DMS153 treated with DMSO at 0.1 percent for 48 hours (cell line): Measurements from ENCODE around the gene TSPAN16.

ENCODE experiments used
- DNase-seq: peaks from one replicate; lab custom pipeline; 2025; ENCODE audit not compliant: unreplicated experiment; lab: John Stamatoyannopoulos, UW

The TSPAN16 gene, protein sequence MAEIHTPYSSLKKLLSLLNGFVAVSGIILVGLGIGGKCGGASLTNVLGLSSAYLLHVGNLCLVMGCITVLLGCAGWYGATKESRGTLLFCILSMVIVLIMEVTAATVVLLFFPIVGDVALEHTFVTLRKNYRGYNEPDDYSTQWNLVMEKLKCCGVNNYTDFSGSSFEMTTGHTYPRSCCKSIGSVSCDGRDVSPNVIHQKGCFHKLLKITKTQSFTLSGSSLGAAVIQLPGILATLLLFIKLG

DNA sequence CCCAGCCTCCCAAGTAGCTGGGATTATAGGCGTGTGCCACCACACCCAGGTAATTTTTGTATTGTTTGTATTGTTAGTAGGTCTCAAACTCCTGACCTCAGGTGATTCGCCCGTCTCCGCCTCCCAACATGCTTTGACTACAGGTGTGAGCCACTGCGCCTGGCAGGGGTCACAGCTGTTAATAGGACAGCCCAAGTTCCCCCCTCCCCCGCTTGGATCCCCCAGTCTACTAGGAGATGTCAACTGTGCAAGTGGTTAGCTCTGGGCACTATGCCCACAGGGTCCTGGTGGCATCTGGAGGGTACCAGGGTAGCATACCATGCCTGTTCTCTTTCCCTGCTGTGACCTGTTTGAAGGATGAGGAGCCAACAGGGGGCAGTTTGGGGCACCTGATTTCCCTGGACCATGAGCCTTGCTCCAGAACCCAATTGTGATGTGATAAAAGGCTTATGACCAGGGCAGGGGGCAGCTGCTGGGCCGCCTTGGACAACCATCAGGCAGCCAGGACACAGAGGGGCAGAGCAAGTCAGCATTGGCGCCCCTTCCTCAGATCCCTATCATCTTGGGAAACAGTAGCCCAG lies at the start of gene TSPAN16:
Gene TSPAN16, plus strand, starts transcription at position 496 of the 581 bp plus-strand sequence. CDS start 138 bp downstream, outside the sequence.
- DNase-seq, result no peak

DNA sequence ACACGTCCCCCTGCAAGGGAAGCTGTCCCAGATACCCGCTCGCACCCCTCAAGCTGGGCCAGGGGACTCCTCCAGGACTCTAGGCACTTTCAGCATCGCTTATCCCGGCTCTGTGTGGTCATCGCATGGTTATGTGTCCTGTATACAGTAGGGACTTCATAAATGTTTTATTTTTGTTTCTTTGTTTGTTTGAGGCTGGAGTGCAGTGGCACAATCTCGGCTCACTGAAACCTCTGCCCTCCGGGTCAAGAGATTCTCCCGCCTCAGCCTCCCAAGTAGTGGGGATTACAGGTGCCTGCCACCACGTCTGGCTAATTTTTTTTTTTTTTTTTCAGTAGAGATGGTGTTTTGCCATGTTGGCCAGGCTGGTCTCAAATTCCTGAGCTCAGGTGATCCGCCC lies 49.0 kb upstream of the TSPAN16 start:
- DNase-seq, result no peak

DNA sequence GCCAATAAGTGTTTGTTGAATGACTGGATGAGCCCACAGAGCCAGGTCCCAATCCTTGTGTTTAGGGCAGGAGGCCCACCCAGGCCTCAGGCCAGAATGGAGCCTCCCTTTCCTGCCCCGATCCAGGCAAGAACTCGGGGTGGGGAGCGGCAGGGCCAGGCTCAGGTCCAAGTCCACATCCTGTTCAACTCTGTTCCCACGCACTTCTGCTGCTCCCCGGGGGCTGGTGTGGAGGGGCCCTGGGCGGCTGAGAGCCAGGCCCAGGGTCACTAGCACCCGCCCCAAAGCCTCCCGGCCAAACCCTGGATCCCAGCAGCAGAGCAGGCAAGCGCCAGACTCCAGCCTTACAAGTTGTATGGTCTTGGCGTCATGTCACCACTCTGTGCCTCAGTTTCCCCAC lies 48.6 kb upstream of the TSPAN16 start:
- DNase-seq, result no peak

DNA sequence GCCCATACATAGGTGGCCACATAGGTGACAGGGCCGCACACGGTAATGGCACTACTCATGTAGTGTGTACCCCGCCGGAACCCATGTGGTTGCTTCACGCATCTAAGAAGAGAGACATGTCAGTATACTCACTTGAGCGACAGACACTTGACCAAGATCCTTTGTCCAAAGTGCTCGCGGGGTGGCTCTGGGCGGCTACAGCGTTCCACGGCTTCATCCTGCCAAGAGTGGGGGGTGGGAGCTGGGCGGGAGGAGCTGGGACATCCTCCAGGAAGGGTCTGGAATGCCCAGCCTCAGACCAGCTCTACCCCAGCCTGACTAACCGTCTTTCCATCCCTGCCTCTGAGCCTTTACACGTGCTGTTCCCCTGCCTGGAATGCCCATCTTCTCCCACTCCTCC lies 48.0 kb upstream of the TSPAN16 start:
- DNase-seq, result no peak

DNA sequence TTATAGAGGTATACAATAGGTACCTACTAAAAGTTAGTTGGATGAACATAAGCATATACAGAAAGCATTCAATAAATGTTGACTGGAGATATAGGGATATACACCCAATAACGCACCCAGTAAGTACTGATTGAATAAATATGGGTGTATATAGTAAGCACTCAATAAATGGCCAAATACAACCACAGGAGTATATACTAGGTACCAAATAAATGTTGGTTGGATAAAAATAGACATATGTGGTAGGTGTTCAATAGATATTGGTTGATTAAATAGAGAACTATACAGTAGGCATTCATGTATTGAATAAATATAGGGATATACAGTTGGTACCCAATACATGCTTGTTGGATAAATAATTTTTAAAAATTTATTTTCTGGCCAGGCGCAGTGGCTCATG lies 47.1 kb upstream of the TSPAN16 start:
- DNase-seq, result no peak

DNA sequence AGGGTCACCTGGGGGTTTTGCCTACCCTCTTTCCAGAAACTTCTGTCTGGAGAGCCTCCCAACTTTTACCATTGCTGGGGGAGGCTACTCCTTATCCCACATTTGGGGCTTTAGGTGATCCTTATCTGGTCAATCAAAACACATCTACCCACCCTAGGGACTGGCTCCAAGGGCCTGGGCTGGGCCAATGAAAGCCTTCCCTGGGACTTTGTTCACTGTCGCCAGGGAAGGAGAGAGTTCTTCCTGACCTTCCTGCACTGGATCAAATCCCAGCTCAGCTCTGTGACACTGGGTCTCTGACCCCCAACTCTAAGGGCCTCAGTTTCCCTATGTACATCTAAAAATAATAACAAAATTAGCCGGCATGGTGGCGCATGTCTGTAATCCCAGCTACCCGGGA lies 44.7 kb upstream of the TSPAN16 start:
- DNase-seq, result no peak

DNA sequence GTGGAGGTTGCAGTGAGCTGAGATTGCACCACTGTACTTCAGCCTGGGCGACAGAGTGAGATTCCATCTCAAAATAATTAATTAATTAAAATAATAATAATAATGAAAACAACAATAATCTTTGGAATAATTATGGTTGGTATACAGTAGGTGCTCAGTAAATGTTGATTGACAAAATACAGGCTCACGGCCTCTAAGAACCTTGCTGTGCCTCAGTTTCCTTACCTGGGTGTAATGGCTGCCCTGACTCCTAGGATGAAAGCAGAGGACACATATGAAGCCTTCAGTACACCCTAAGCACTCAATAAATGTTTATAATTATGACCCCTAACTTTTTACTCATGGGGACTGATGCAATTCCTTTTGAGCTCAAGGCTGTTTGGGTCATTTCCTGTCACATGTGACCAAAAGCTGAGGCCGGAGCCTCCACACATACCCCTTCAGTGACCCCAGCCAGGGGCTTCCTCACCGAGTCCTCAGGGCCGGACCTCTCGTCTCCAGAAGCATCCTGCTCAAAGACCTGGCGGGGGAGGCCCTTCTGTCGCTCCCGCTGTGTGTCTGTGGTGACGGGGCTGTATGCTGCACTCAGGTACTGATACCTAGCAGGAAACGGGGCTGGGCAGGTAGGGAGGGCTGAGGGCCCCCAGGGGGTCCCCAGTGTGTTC lies 44.2 kb upstream of the TSPAN16 start:
- no peak for DNase-seq

DNA sequence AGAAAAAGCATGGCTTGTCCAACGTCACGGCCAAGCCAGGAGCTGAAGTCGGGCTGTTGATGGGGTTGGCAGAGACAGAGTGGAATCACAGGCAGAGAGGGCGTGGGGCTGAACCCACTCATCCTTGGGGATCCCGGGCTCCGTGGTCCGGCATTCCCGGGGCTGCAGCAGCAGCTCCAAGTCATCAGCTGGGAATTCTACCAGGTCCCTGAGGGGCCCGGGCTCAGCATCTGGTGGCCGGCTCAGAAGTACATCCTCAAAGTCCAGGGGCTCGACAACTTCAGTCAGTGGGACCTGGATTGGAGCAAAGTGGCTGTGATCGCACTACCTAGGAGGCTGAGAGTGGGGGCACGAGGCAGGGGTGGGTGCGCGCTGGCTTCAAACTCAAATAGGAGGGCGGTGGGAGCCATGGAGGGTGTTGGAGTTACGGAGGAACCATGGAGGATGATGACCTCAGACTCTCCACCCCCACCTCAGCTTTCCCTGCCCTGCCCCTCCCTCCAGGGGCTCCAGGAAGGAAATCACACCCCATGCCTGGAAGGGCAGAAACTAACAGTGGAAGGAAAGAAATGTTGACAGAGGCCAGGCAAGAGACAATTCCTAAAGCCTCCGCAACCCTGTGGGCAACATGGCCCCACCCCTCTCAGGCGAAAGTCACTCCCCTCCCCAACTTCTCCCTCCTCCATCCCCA lies 43.1 kb upstream of the TSPAN16 start:
- no peak for DNase-seq

DNA sequence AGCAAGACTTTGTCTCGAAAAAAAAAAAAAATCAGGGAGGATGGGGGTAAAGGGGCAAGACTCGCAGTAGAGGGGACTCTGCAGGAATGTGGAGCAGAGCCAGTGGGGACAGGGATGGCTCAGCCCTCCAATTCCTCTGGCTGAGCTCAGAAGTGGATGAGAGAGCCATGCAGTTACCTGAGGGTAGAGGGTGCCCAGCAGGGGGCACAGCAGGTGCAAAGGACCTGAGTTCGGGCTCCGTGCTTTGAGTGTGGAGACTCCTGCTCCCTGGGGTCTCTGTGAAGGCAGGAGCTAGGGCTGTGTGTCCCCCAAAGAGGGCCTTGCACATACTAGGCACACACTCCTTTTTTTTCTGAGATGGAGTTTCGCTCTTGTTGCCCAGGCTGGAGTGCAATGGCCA lies 41.3 kb upstream of the TSPAN16 start:
- DNase-seq, result no peak

DNA sequence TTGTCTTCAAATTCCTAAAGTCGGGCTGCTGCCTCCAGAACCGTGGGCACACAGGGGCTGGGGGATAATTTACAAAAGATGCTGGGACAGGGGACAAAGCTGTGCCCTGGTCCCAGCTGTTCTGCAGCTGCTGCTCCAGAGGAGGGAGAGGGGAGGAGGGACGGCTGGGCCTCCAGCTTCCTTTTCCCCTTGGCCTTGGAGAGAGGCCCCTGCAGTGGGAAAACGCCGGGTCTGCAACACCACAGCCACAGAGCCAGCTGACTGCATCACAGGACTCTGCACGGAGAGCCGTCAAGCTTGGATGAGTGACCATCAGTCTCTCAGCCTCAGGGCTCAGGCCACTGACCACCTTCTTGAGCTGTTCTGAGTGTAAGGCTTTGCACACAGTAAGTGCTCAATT lies 39.8 kb upstream of the TSPAN16 start:
- DNase-seq, result no peak

DNA sequence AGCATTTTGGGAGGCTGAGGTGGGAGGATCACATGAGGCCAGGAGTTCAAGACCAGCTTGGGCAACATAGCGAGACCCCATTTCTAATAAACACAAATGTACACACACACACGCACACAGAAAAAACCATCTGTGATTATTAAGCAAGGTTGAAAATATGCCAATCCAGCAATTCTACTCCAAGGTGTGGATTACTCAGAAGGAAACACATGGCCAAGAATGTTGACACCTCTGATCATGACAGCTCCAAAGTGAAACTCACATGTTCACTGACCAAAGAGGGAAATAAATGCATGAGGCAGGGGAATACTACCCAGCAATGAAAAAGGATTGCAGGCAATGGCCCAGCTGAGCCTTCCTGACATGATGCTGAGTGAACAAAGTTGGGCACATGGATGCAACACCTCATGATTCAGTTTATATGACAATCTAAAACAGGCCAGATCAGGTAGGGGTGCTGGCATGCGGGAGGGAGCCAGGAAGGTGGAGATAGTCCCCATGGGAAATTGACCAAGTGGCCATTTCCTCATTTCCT lies 38.0 kb upstream of the TSPAN16 start:
- no peak for DNase-seq

DNA sequence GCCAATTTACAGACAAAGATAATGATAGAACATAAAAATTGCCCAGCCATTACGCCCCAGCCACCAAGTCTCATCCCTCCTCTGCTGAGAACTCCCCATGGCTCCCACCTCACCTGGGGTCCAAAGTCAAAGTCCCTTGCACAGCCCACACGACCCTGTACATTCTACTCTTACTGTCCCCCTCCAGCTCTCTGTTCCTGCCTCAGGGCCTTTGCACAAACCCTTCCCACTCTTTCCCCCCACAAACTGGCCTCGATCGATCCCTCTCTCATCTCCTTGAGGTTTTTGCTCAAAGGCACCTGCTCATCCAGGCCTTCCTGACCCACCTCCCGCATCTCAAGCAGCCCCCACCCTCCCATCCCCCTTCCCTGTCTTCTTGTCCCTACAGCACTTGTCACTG lies 35.0 kb upstream of the TSPAN16 start:
- no peak for DNase-seq

DNA sequence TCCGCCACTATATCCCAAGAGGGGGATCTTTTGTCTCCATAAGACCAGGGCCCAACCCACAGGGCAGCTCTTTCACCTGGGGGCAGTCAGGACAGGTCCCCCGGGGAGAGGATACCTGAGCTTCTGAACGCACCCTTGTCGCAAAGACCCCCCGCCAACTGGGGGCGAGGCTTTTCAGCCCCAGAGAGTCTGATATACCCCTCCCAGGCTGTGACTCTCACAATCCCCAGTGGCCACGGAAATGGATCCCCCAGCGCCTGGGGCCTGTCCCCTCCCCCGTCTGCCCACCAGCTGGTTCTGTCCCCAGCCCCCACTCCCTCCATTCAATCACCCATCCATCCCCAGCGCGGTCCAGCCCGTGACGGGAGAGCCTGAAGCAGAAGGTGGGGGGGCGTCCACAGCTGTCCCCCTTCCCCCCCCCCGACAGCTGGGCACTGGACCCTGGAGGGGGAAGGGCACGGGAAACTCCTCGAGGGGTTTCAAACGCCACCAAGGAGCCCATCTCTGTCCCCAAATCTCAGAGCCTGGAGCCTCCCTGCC lies 34.5 kb upstream of the TSPAN16 start:
- DNase-seq, result no peak

DNA sequence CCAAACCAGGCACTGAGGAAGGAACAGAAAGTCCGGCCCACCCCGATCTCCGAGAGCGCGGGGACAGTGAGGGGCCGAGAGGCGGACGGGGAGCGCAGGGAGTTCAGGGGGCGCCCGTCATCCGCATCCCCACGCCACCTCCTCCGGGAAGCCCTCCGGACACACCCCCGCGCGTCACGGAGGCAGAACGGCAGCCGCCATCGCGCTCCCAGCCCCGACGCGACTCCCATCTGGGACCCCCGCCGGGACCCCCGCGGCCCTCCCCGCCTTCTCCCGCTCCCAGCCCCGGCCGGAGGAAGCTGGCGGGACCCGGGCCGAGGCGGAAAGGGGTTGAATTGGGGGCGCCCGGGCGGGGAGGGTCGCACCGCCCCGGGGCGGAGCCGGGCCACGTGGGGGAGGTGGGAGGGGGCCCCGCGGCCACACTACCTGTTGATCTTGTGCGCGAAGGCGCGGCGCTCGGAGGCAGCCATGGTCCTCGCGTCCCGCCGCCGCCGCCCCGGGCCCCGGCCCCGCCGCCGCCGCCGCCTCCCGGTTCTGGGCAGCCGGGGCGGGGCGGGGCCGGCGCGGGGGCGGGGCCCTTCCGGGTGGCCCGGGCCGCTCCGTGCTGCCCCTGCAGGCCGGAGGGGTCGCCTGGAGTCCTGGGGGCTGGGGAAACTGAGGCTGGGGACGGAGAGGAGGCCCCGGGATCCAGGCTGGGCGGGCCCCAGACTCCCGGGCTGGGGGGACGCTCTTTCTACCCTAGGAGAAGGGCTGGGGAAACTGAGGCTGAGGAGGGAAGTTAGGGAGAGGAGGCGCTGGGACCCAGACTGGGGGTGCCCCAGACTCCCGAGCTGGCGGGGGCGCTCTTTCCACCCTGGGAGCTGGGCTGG lies 33.8 kb upstream of the TSPAN16 start, which contains the start of gene DOCK6:
Gene DOCK6, minus strand, starts transcription at position 554 of the 869 bp plus-strand sequence. Its CDS starts 84 bp downstream, at position 470.
- DNase-seq, result no peak

DNA sequence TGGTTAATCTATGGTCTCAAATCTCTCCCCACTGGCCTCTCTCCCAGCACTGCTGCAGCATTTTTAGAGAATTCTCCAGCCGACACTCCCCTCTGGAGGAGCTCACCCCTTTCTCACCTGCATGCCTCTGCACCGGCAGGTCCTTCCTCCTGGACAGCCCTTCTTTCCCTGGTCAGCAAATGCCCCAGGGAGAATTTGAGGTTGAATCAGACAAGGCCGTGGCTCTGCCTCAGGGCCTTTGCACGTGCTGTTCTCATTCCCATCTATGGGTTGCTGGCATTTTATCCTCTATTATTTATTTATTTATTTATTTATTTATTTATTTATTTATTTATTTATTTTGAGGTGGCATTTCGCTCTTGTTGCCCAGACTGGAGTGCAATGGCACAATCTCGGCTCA lies 32.2 kb upstream of the TSPAN16 start:
- DNase-seq, result no peak

DNA sequence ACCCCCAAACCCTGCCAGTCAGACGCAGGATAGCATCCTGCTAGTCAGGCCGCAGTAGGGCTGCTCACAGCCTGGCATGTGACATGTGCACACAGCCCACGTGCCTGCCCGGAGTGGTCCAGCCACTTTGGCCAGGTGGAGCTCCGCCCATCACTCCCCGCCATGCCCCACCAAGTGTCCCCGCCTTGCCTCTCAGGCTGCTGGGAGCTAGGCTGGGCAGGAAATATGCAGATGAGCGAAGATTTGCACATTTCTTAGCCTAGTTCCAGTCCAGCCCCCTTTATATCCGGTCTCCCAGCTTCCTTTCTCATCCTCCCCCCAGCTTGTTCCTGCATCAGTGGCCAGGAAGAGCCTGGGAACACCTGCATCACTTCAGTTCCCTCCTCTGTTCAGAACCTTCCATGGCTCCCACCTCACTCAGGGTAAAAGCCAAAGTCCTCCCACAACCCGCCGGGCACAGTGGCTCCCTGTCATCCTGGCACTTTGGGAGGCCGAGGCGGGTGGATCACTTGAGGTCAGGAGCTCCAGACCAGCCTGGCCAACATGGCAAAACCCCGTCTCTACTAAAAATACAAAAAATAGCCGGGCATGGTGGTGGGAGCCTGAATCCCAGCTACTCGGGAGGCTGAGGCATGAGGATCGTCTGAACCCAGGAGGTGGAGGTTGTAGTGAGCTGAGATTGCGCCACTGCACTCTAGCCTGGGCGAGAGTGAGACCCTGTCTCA lies 31.3 kb upstream of the TSPAN16 start:
- peak; percentile 15 for DNase-seq

DNA sequence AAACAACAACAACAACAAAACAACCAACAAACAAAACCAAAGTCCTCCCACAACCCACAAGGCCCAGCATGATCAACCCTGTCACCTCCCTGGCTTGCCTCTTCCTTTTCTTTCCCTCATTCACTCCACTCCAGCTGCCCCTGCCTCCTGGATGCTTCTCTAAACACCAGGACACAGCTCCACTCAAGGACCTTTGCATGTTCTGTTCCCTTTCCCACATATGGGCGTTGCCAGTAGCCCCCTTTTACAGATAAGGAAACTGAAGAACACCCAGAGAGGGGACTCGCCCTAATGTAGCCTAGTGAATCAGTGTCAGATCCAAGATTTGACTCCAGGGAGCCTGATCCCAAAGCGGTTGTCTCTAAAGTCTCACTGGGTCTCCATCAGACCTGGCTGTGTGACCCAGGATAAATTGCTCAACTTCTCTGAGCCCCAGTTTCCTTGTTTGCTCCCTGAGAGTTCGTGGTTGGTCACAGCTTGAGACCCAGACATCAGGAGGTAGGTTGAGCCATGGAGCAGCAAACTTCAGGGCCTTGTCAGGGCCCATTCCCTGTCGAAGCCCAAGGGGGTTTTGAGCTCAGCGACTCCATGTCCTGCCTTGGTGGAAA lies 30.7 kb upstream of the TSPAN16 start:
- no peak for DNase-seq

DNA sequence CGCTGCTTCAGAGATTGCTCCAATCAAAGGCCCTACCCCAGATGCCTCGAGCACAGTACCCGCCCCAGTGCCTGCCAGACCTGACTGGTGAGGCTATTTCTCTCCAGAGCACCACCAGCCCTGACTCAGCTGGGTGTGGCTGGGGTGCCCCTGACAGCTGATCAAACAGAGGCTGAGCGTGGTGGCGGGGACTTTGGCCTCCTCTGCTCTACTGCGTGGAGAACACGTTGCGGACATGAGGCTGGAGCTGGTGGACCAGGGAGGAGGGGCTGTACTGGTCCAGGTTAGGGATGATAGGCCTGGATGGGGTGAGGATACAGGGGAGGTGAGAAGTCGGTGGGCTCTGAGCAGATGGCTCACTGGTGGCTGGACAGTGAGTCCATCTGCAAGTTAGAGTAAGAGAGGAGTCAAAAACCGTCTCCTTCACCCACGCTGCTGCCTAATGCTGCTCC lies 30.1 kb upstream of the TSPAN16 start:
- peak; percentile 54 for DNase-seq
